ENCODE results near the gene LMAN2L.

LMAN2L gene

GRCh38 chr2:96734880-96735583 is 4.8 kb downstream of the LMAN2L start:
- Histone ChIP-seq H3K9me3 (ENCODE audit: control insufficient read depth, low read length) (no peaks in the 10 kb centered on the region), H3K79me2 (no peaks in the 10 kb centered on the region), H3K36me3 (ENCODE audit: control insufficient read depth, insufficient read depth, low read length) (no peaks in the 10 kb centered on the region), H3K4me2 (ENCODE audit: low read length) (no peak overlapping the region), H3K4me1 (no peaks in the 10 kb centered on the region), H3K27me3 (ENCODE audit: control insufficient read depth, insufficient read depth, low read length) (no peaks in the 10 kb centered on the region), H3K4me3 (ENCODE audit: low read depth, low read length) (no peak overlapping the region), H2AFZ (no peak overlapping the region), H3K27ac (no peak overlapping the region), H3K9ac (no peak overlapping the region)
- no peak for TF ChIP-seq CTCF (IDR thresholded peaks at IDR 0.05)

- Histone ChIP-seq H3K36me3 (ENCODE audit: control insufficient read depth, insufficient read depth, low read length) (no peaks in the 10 kb centered on the region), H3K79me2 (no peaks in the 10 kb centered on the region), H3K4me2 (ENCODE audit: low read length) (no peak overlapping the region), H3K4me1 (no peaks in the 10 kb centered on the region), H2AFZ (no peak overlapping the region), H3K4me3 (ENCODE audit: low read depth, low read length) (no peak overlapping the region), H3K27ac (no peak overlapping the region), H3K9me3 (ENCODE audit: control insufficient read depth, low read length) (no peaks in the 10 kb centered on the region), H3K9ac (no peak overlapping the region), H3K27me3 (ENCODE audit: control insufficient read depth, insufficient read depth, low read length) (no peaks in the 10 kb centered on the region)
- no peak for TF ChIP-seq CTCF (IDR thresholded peaks at IDR 0.05)
Observed at GRCh38 chr2:96733931-96734330, 5.9 kb downstream of the LMAN2L start.

- no peaks in the 10 kb centered on the region for H3K9me3 ChIP-seq (ENCODE audit: control insufficient read depth, low read length)
- H3K27me3 ChIP-seq (ENCODE audit: control insufficient read depth, insufficient read depth, low read length) = no peaks in the 10 kb centered on the region
- no peak overlapping the region for H3K4me3 ChIP-seq (ENCODE audit: low read depth, low read length)
- no peaks in the 10 kb centered on the region for H3K79me2 ChIP-seq
- H3K4me2 ChIP-seq (ENCODE audit: low read length) = no peak overlapping the region
- no peak overlapping the region for H3K27ac ChIP-seq
- no peaks in the 10 kb centered on the region for H3K4me1 ChIP-seq
- no peak for TF ChIP-seq CTCF (IDR thresholded peaks at IDR 0.05)
- H3K9ac ChIP-seq = no peak overlapping the region
- no peak overlapping the region for H2AFZ ChIP-seq
- no peaks in the 10 kb centered on the region for H3K36me3 ChIP-seq (ENCODE audit: control insufficient read depth, insufficient read depth, low read length)
Observed at GRCh38 chr2:96730212-96730611, 9.7 kb downstream of the LMAN2L start.

GRCh38 chr2:96729748-96730147 is 10.1 kb downstream of the LMAN2L start:
- H2AFZ ChIP-seq = no peak overlapping the region
- H3K27ac ChIP-seq = no peak overlapping the region
- no peak overlapping the region for H3K4me2 ChIP-seq (ENCODE audit: low read length)
- no peaks in the 10 kb centered on the region for H3K27me3 ChIP-seq (ENCODE audit: control insufficient read depth, insufficient read depth, low read length)
- no peaks in the 10 kb centered on the region for H3K9me3 ChIP-seq (ENCODE audit: control insufficient read depth, low read length)
- no peaks in the 10 kb centered on the region for H3K4me1 ChIP-seq
- H3K4me3 ChIP-seq (ENCODE audit: low read depth, low read length) = no peak overlapping the region
- H3K36me3 ChIP-seq (ENCODE audit: control insufficient read depth, insufficient read depth, low read length) = no peaks in the 10 kb centered on the region
- no peaks in the 10 kb centered on the region for H3K79me2 ChIP-seq
- no peak for TF ChIP-seq CTCF (IDR thresholded peaks at IDR 0.05)
- no peak overlapping the region for H3K9ac ChIP-seq

GRCh38 chr2:96727431-96727830 is 12.4 kb downstream of the LMAN2L start:
- H2AFZ ChIP-seq = no peak overlapping the region
- no peak overlapping the region for H3K4me2 ChIP-seq (ENCODE audit: low read length)
- no peaks in the 10 kb centered on the region for H3K4me1 ChIP-seq
- no peaks in the 10 kb centered on the region for H3K79me2 ChIP-seq
- no peak overlapping the region for H3K27ac ChIP-seq
- no peaks in the 10 kb centered on the region for H3K27me3 ChIP-seq (ENCODE audit: control insufficient read depth, insufficient read depth, low read length)
- TF ChIP-seq CTCF (IDR thresholded peaks at IDR 0.05) = no peak
- H3K9me3 ChIP-seq (ENCODE audit: control insufficient read depth, low read length) = no peaks in the 10 kb centered on the region
- no peak overlapping the region for H3K4me3 ChIP-seq (ENCODE audit: low read depth, low read length)
- no peaks in the 10 kb centered on the region for H3K36me3 ChIP-seq (ENCODE audit: control insufficient read depth, insufficient read depth, low read length)
- no peak overlapping the region for H3K9ac ChIP-seq

Measured in parathyroid adenoma (tissue), 2 donors.